ENCODE measurements around the gene CPA1. TPM values are rescaled to one million over a fixed set of nuclear protein-coding genes. Genes with fewer than 3 reads are reported as not detected.

Gene CPA1
- total and polyA plus RNA-seq, 2 of the 4 experiments (the other 2 are of a cell fraction) = not detected

GRCh38 chr7:130365511-130366441 is 14.5 kb upstream of the CPA1 start:
- H2BK5ac ChIP-seq (ENCODE audit: low read depth, low read length, poor library complexity, severe bottlenecking) = peak overlapping the region; percentile 96
- ChIA-PET CTCF (no interaction called here), POLR2A (ENCODE audit: unreplicated experiment) (interaction anchor here (1.1 kb wide), 1 partner anchor 129 kb away, joined by 3 read pairs; no protein-coding TSS in a partner anchor)
- H4K20me1 ChIP-seq (ENCODE audit: insufficient read depth, low read length) = no peaks in the 10 kb centered on the region
- H3K79me1 ChIP-seq (ENCODE audit: low read depth in 1 of 2, low read length in 2 of 2) = peaks cover 0 to 10% of the 10 kb centered on the region in 2 experiments; a peak in 1 of 4 replicates
- dilution Hi-C loops (cut with HindIII; ENCODE audit: low sequenced_read_pairs, unreplicated experiment) = no loop called here
- ATAC-seq (ENCODE audit: low read depth) = peak; percentile 56
- peak overlapping the region; percentile 95 for H4K91ac ChIP-seq (ENCODE audit: insufficient read depth, low read depth, low read length)
- H2BK20ac ChIP-seq (ENCODE audit: low read depth, low read length) = peak overlapping the region; percentile 96
- H2AK5ac ChIP-seq (ENCODE audit: low read depth, low read length) = peak overlapping the region; percentile 100
- H3K9me3 ChIP-seq (ENCODE audit: control insufficient read depth, insufficient read depth, low read length) = no peaks in the 10 kb centered on the region
- H4K8ac ChIP-seq (ENCODE audit: low read depth in 2 of 2, low read length in 2 of 2) = peak overlapping the region; percentile 83 to 96
- H3K4me1 ChIP-seq (ENCODE audit: control insufficient read depth, insufficient read depth, low read length) = peaks cover 43% of the 10 kb centered on the region
- H3K27ac ChIP-seq (ENCODE audit: insufficient read depth, low read length) = peak overlapping the region; percentile 78
- no peak overlapping the region for H3K9ac ChIP-seq (ENCODE audit: low read depth, low read length)
- H3K23ac ChIP-seq (ENCODE audit: low read depth, low read length) = peak overlapping the region; percentile 70
- peak overlapping the region; percentile 73 for H2AFZ ChIP-seq (replicated peaks; ENCODE audit: low read length, poor library complexity)
- intact Hi-C loops (cut with micrococcal nuclease) = no loop called here
- no peaks in the 10 kb centered on the region for H3K27me3 ChIP-seq (ENCODE audit: control insufficient read depth, insufficient read depth, low read length)
- WGBS, 2 experiments (ENCODE audit: extremely low coverage in 2 of 2, insufficient read length in 1 of 2) = 42% methylated on average over 5 of the region's 15 CpGs; no CpG with 5 or more reads in 1 of the 2 experiments
- H2BK15ac ChIP-seq (ENCODE audit: low read depth, low read length) = peak overlapping the region; percentile 63
- H3K56ac ChIP-seq (ENCODE audit: extremely low read depth, insufficient read depth, low read length) = peak overlapping the region; percentile 77
- H3K4me2 ChIP-seq (ENCODE audit: low read depth, low read length) = peak overlapping the region; percentile 24; the same call in 1 of the 2 replicates
- in situ Hi-C loops (cut with MboI; ENCODE audit: low sequenced_read_pairs) = no loop called here
- peak overlapping the region; percentile 71 for H4K5ac ChIP-seq (ENCODE audit: low read depth, low read length)
- peak overlapping the region; percentile 86 for H3K18ac ChIP-seq (ENCODE audit: low read depth, low read length)
- H3K4ac ChIP-seq (ENCODE audit: low read depth, low read length) = peak overlapping the region; percentile 99
- peak overlapping the region; percentile 76 for H2AK9ac ChIP-seq (replicated peaks; ENCODE audit: low read depth, low read length, poor library complexity)
- H3K9me1 ChIP-seq (ENCODE audit: insufficient read depth, low read length) = peaks cover 44% of the 10 kb centered on the region
- BruUV-seq (replicated peaks) = no TSS peak
- peak overlapping the region; percentile 89 for H3K14ac ChIP-seq (replicated peaks; ENCODE audit: low read depth, low read length)
- H2BK120ac ChIP-seq (ENCODE audit: low read depth, low read length) = peak overlapping the region; percentile 98
- H3K4me3 ChIP-seq (ENCODE audit: insufficient read depth, low read depth, low read length) = no peak overlapping the region
- TF ChIP-seq FOS (IDR thresholded peaks at IDR 0.05; ENCODE audit: low read depth, low read length) (peak; percentile 91), MAZ (IDR thresholded peaks at IDR 0.05; ENCODE audit: borderline replicate concordance, low read depth, low read length) (no peak), MXI1 (IDR thresholded peaks at IDR 0.05; ENCODE audit: borderline replicate concordance, low read depth, low read length) (no peak), ELK1 (IDR thresholded peaks at IDR 0.05; ENCODE audit: borderline replicate concordance, low read depth, low read length) (no peak), CHD1 (IDR thresholded peaks at IDR 0.05; ENCODE audit: low read depth, low read length) (no peak), RFX5 (IDR thresholded peaks at IDR 0.05; ENCODE audit: low read depth, low read length) (no peak), RCOR1 (IDR thresholded peaks at IDR 0.05; ENCODE audit: insufficient replicate concordance, low read length) (peak; percentile 25), RAD21 (IDR thresholded peaks at IDR 0.05; ENCODE audit: low read length) (no peak; the same call in 1 of the 2 replicates), BHLHE40 (IDR thresholded peaks at IDR 0.05; ENCODE audit: low read depth, low read length) (peak; percentile 96), MAFK (IDR thresholded peaks at IDR 0.05; ENCODE audit: low read depth, low read length) (no peak), CEBPB (IDR thresholded peaks at IDR 0.05; ENCODE audit: low read depth, low read length) (peak; percentile 66), SMC3 (IDR thresholded peaks at IDR 0.05; ENCODE audit: low read depth, low read length) (no peak)
- H3K36me3 ChIP-seq (ENCODE audit: control insufficient read depth, insufficient read depth, low read length) = no peaks in the 10 kb centered on the region
- peak; percentile 94 for DNase-seq

All from IMR-90 (cell line).